Measurements from ENCODE around the gene HIVEP3. TPM values are rescaled to one million over a fixed set of nuclear protein-coding genes. Genes with fewer than 3 reads are reported as not detected.

HIVEP3 gene
- total RNA-seq, 2 donors from 2014 or later: 4.7 to 5.8 TPM

DNA sequence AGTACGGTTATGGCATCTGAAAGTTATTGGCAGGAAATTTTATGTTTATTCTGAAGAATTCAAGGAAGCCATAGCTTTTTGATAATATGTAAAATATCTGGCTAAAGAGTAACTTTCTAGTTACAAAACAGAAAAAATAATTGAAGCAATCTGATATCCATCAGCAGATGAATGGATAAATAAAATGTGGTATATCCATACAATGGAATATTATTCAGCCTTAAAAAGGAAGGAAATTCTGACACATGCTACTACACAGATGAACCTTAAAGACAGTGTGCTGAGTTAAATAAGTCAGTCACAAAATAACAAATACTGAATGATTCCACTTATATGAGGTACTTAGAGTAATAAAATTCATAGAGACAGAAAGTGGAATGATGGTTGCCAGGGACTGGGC is 25.0 kb upstream of the HIVEP3 start:
- no peak overlapping the region for H3K4me3 ChIP-seq
- TF ChIP-seq, protein P1, sequence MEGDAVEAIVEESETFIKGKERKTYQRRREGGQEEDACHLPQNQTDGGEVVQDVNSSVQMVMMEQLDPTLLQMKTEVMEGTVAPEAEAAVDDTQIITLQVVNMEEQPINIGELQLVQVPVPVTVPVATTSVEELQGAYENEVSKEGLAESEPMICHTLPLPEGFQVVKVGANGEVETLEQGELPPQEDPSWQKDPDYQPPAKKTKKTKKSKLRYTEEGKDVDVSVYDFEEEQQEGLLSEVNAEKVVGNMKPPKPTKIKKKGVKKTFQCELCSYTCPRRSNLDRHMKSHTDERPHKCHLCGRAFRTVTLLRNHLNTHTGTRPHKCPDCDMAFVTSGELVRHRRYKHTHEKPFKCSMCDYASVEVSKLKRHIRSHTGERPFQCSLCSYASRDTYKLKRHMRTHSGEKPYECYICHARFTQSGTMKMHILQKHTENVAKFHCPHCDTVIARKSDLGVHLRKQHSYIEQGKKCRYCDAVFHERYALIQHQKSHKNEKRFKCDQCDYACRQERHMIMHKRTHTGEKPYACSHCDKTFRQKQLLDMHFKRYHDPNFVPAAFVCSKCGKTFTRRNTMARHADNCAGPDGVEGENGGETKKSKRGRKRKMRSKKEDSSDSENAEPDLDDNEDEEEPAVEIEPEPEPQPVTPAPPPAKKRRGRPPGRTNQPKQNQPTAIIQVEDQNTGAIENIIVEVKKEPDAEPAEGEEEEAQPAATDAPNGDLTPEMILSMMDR (IDR thresholded peaks at IDR 0.05): no peak

GRCh38 chr1:41942278-41942677 is 23.6 kb upstream of the HIVEP3 start:
- Histone ChIP-seq H3K4me1 (no peaks in the 10 kb centered on the region), H3K27ac (no peak overlapping the region), H3K9me3 (peaks cover 0 to 9% of the 10 kb centered on the region in 2 donors), H3K36me3 (no peaks in the 10 kb centered on the region), H3K4me3 (no peak overlapping the region), H3K27me3 (no peaks in the 10 kb centered on the region)
- DNase-seq (ENCODE audit: low spot score): no peak
- TF ChIP-seq, protein P1 (IDR thresholded peaks at IDR 0.05): no peak

More for the DNA sequence above, 25.0 kb upstream of the HIVEP3 start:
- H3K27ac ChIP-seq: no peak overlapping the region
- H3K36me3 ChIP-seq: no peaks in the 10 kb centered on the region
- H3K4me1 ChIP-seq: no peaks in the 10 kb centered on the region
- DNase-seq (ENCODE audit: low spot score): no peak
- peaks cover 0 to 9% of the 10 kb centered on the region in 2 donors for H3K9me3 ChIP-seq
- no peaks in the 10 kb centered on the region for H3K27me3 ChIP-seq

DNA sequence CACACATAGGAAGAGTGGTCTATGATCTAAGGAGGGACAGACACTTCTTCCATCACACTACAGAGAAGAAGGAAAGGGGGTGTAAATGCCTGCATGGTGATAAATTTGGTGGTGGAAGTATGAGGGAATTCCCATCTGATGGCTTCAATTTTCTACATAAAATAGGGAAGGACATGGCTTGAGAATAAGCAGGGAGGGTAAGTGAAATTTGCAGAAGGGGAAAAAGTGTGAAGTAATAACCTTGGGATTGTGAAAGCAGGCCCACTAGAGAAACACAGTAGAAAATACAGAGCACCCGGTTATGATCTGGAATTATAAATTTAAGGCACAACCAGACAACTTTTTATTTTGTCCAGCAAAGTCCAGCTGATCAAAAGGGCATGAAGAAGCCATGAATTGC is 22.7 kb upstream of the HIVEP3 start:
- Histone ChIP-seq H3K4me1 (no peaks in the 10 kb centered on the region), H3K9me3 (peaks cover 0 to 9% of the 10 kb centered on the region in 2 donors), H3K27ac (no peak overlapping the region), H3K27me3 (no peaks in the 10 kb centered on the region), H3K36me3 (no peaks in the 10 kb centered on the region), H3K4me3 (no peak overlapping the region)
- TF ChIP-seq, protein P1 (IDR thresholded peaks at IDR 0.05): no peak
- no peak for DNase-seq (ENCODE audit: low spot score)

- TF ChIP-seq, protein P1 (IDR thresholded peaks at IDR 0.05): no peak
- no peaks in the 10 kb centered on the region for H3K36me3 ChIP-seq
- DNase-seq (ENCODE audit: low spot score): no peak
- H3K4me3 ChIP-seq: no peak overlapping the region
- no peaks in the 10 kb centered on the region for H3K4me1 ChIP-seq
- peaks cover 0 to 9% of the 10 kb centered on the region in 2 donors for H3K9me3 ChIP-seq
- no peaks in the 10 kb centered on the region for H3K27me3 ChIP-seq
- H3K27ac ChIP-seq: no peak overlapping the region
These were observed 20.5 kb upstream of the HIVEP3 start for GRCh38 chr1:41939194-41939593.

GRCh38 chr1:41936107-41936506 is 17.4 kb upstream of the HIVEP3 start:
- Histone ChIP-seq H3K4me1 (no peaks in the 10 kb centered on the region), H3K27me3 (no peaks in the 10 kb centered on the region), H3K4me3 (no peak overlapping the region), H3K27ac (no peak overlapping the region), H3K9me3 (no peaks in the 10 kb centered on the region), H3K36me3 (no peaks in the 10 kb centered on the region)
- TF ChIP-seq, protein P1 (IDR thresholded peaks at IDR 0.05): no peak
- no peak for DNase-seq (ENCODE audit: low spot score)

DNA sequence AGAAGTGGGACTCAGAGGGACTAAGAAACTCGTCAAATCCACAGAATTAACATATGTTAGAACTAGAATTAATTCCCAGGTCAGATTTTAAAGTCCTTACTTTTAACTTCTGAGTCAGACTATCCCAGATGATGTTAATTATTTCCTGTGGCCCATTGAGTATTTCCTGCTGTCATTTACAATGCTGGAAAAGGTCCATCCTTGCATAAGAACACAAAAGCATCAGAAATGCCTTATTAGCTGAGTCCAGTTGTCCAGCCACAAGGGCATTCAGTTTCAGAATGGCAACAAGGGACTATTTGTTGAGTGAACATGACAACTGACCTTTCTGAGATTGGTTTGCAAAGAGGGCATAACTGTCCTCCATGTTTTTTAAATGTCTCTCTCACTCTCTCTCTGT is 16.5 kb upstream of the HIVEP3 start:
- Histone ChIP-seq H3K4me3 (no peak overlapping the region), H3K27ac (no peak overlapping the region)
- TF ChIP-seq, protein P1 (IDR thresholded peaks at IDR 0.05): no peak

More for the DNA sequence above, 16.5 kb upstream of the HIVEP3 start:
- DNase-seq (ENCODE audit: low spot score): no peak
- H3K27me3 ChIP-seq: no peaks in the 10 kb centered on the region
- H3K36me3 ChIP-seq: no peaks in the 10 kb centered on the region
- H3K4me1 ChIP-seq: no peaks in the 10 kb centered on the region
- H3K9me3 ChIP-seq: no peaks in the 10 kb centered on the region

All from right atrium auricular region (tissue), 2 donors.